Natural killer cell (primary cell): ENCODE data around the gene EGR1. TPM values are rescaled to one million over a fixed set of nuclear protein-coding genes. Genes with fewer than 3 reads are reported as not detected.
A peak's percentile ranks its signal among the peaks of the same experiment; 100 is the strongest.

ENCODE experiments used
- ATAC-seq, 3 donors: fragments of 150-1000 bp in 2 of 3; fragments of 200-7000 bp in 1 of 3; cut with Tn5 transposase; 1 replicate in 1 of 3; 2 replicates in 2 of 3; pipeline ENCODE4 v1.10.0; 2021; ENCODE audit warnings: mild to moderate bottlenecking in 2 of 3, moderate library complexity in 2 of 3
- DNase-seq, 2 donors: peaks; one replicate each; pipeline versions ENCODE4 v3.0.0 to v3.0.0-alpha.2; 2013 to 2021; ENCODE audit warnings: mixed read lengths in 1 of 2
- H3K27ac ChIP-seq: one replicate; pipeline ENCODE4 v1.5.1; 2013; ENCODE audit warnings: mild to moderate bottlenecking, low read length
- H3K27me3 ChIP-seq: one replicate; pipeline ENCODE4 v1.6.1; 2013; ENCODE audit warnings: low read length; ENCODE audit not compliant: control insufficient read depth, insufficient read depth
- H3K36me3 ChIP-seq: one replicate; pipeline ENCODE4 v1.6.1; 2013; ENCODE audit warnings: low read length; ENCODE audit not compliant: control insufficient read depth, insufficient read depth
- H3K4me1 ChIP-seq: one replicate; pipeline ENCODE4 v1.6.1; 2013; ENCODE audit warnings: low read length; ENCODE audit not compliant: control insufficient read depth, insufficient read depth
- H3K4me3 ChIP-seq: one replicate; pipeline ENCODE4 v1.5.1; 2013; ENCODE audit warnings: low read length
- H3K9me3 ChIP-seq: one replicate; pipeline ENCODE4 v1.6.1; 2013; ENCODE audit warnings: low read length; ENCODE audit not compliant: control insufficient read depth, insufficient read depth
- H3K27ac Mint-ChIP-seq, 2 donors: one replicate each; pipeline ENCODE4 v1.8.0; 2022; ENCODE audit warnings: mild to moderate bottlenecking in 2 of 2, mixed read lengths in 2 of 2, moderate library complexity in 1 of 2
- H3K27me3 Mint-ChIP-seq, 2 donors: one replicate each; pipeline ENCODE4 v1.8.0; 2022; ENCODE audit warnings: low read depth in 2 of 2, mixed read lengths in 2 of 2
- H3K36me3 Mint-ChIP-seq: one replicate; pipeline ENCODE4 v1.8.0; 2022; ENCODE audit warnings: mixed read lengths
- H3K4me1 Mint-ChIP-seq, 2 donors: one replicate each; pipeline ENCODE4 v1.8.0; 2022; ENCODE audit warnings: mixed read lengths in 2 of 2
- H3K4me3 Mint-ChIP-seq: one replicate; pipeline ENCODE4 v1.8.0; 2022; ENCODE audit warnings: mild to moderate bottlenecking, moderate library complexity, mixed read lengths
- H3K9me3 Mint-ChIP-seq, 2 donors: one replicate each; pipeline ENCODE4 v1.8.0; 2022; ENCODE audit warnings: mixed read lengths in 2 of 2
- CTCF ChIP-seq: fragments of 200-600 bp; IDR thresholded peaks from one replicate; pipeline ENCODE4 v1.8.0; 2022; ENCODE audit warnings: antibody characterized with exemption
- WGBS: methylation state at CpG from one replicate; pipeline ENCODE4 v1.1.7; 2013; ENCODE audit warnings: missing lambda C conversion rate; ENCODE audit not compliant: insufficient coverage; 5-methylcytosine and 5-hydroxymethylcytosine counted together
- intact Hi-C: fragments of 100-400 bp; cut with micrococcal nuclease; formaldehyde crosslinking; loops from one replicate; pipeline ENCODE4 v1.14.2; 2022
- total RNA-seq, 4 donors: library from RNA; stranded (reverse); fragments of 120-200 nt in 1 of 4; gene quantifications; one replicate each; pipeline versions ENCODE4 v1.2.3 to v1.2.4, GENCODE V29; 2013 to 2022

EGR1 gene
- total RNA-seq, 3 donors from 2014 or later (not counting 1 experiment from before 2014, with no cell fraction given) = 52.1 to 137 (median 84.8) TPM

- no peak overlapping the region for H3K4me3 ChIP-seq
- 86% methylated on average over 12 of the region's 12 CpGs for WGBS
These were observed 25.5 kb downstream of the EGR1 start for GRCh38 chr5:138490648-138491283.

GRCh38 chr5:138491284-138491648, 26.0 kb downstream of the EGR1 start:
- DNase-seq (peak in 1 of 2 donors; percentile 17), ATAC-seq (no peak)
- no peaks in the 10 kb centered on the region for H3K36me3 Mint-ChIP-seq
- H3K9me3 Mint-ChIP-seq = no peaks in the 10 kb centered on the region
- intact Hi-C loops = loop anchor here (10.0 kb wide), 1 partner anchor 54 kb away; the partner anchor contains the start of gene ETF1
- Histone ChIP-seq H3K27ac (no peak overlapping the region), H3K27me3 (peaks cover 26% of the 10 kb centered on the region), H3K36me3 (no peaks in the 10 kb centered on the region), H3K9me3 (no peaks in the 10 kb centered on the region), H3K4me3 (no peak overlapping the region), H3K4me1 (peaks cover 16% of the 10 kb centered on the region)
- peaks cover 15 to 21% of the 10 kb centered on the region in 2 donors for H3K27me3 Mint-ChIP-seq
- peaks cover 5 to 10% of the 10 kb centered on the region in 2 donors for H3K4me1 Mint-ChIP-seq
- TF ChIP-seq CTCF = no peak
- no peak overlapping the region for H3K27ac Mint-ChIP-seq
- 65% methylated on average over 11 of the region's 11 CpGs for WGBS
- peak overlapping the region; percentile 42 for H3K4me3 Mint-ChIP-seq

More at GRCh38 chr5:138490648-138491283, 25.5 kb downstream of the EGR1 start:
- no peak for ATAC-seq
- Mint-ChIP-seq H3K27ac (no peak overlapping the region), H3K4me1 (peaks cover 5 to 10% of the 10 kb centered on the region in 2 donors), H3K4me3 (peak overlapping the region; percentile 42), H3K36me3 (no peaks in the 10 kb centered on the region), H3K27me3 (peaks cover 15 to 21% of the 10 kb centered on the region in 2 donors), H3K9me3 (no peaks in the 10 kb centered on the region)
- TF ChIP-seq CTCF = no peak
- intact Hi-C loops = loop anchor here (10.0 kb wide), 1 partner anchor 54 kb away; the partner anchor contains the start of gene ETF1
- DNase-seq = no peak
- H3K27ac ChIP-seq = no peak overlapping the region
- H3K36me3 ChIP-seq = no peaks in the 10 kb centered on the region
- H3K4me1 ChIP-seq = peaks cover 16% of the 10 kb centered on the region
- no peaks in the 10 kb centered on the region for H3K9me3 ChIP-seq
- H3K27me3 ChIP-seq = peaks cover 26% of the 10 kb centered on the region

GRCh38 chr5:138491669-138492559, 26.6 kb downstream of the EGR1 start:
- H3K4me1 Mint-ChIP-seq = peaks cover 5 to 10% of the 10 kb centered on the region in 2 donors
- DNase-seq (peak; percentile 75 to 94), ATAC-seq (peak; percentile 97 to 100 (median 99))
- Histone ChIP-seq H3K27me3 (peaks cover 26% of the 10 kb centered on the region), H3K9me3 (no peaks in the 10 kb centered on the region), H3K4me3 (peak overlapping the region; percentile 47), H3K4me1 (peaks cover 16% of the 10 kb centered on the region), H3K27ac (no peak overlapping the region), H3K36me3 (no peaks in the 10 kb centered on the region)
- 4% methylated on average over 93 of the region's 93 CpGs for WGBS
- no peak for TF ChIP-seq CTCF
- H3K36me3 Mint-ChIP-seq = no peaks in the 10 kb centered on the region
- H3K27me3 Mint-ChIP-seq = peaks cover 15 to 18% of the 10 kb centered on the region in 2 donors
- H3K27ac Mint-ChIP-seq = peak overlapping the region; percentile 62 to 82
- H3K4me3 Mint-ChIP-seq = peak overlapping the region; percentile 94
- intact Hi-C loops = loop anchor here (1.0 to 10.0 kb wide), 2 partner anchors 27 to 53 kb away; partner anchors contain the start of genes EGR1 and ETF1
- no peaks in the 10 kb centered on the region for H3K9me3 Mint-ChIP-seq
